ENCODE data around the gene NOTCH1. TPM values are rescaled to one million over a fixed set of nuclear protein-coding genes. Genes with fewer than 3 reads are reported as not detected.

Gene NOTCH1
- total RNA-seq, 4 donors from 2014 or later: 19.6 to 35.4 (median 23.2) TPM

DNA sequence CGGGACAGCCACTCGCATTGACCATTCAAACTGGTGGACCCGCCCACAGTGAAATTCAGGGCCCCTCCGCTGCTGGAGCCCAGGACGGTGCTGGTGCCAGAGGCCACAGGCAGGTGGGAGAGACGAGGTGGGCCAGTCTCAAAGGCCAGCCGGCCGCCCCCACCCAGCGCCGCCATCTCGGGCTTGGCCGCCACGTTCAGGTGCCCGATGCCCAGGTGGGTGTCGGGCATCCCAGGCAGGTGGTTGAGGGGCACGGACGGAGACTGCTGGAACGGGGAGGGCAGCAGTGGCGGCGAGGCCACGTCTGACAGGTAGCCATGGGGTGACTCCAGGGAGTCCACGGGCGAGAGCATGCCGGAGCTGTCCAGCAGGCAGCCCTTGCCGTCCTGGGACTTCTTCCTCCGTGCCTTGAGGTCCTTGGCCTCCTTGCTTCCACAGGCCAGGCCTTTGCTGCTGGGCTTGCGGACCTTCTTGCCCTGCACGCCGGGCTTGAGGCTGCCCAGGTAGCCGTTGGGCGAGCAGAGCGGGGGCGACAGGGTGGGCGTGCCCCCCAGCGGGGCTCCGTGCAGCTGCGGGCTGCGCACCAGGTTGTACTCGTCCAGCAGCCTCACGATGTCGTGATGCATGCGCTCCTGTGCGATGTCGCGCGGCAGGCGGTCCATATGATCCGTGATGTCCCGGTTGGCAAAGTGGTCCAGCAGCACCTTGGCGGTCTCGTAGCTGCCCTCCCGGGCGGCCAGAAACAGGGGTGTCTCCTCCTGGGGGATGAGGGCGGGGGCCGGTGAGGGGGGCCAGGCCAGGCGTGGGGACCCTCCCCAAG is 48.8 kb downstream of the NOTCH1 start:
- intact Hi-C loops (cut with DNase I): no loop called here
- Histone ChIP-seq H3K27me3 (no peaks in the 10 kb centered on the region), H3K36me3 (peaks cover 45% of the 10 kb centered on the region in 2 donors), H3K27ac (no peak overlapping the region), H3K9me3 (no peaks in the 10 kb centered on the region), H3K4me3 (replicated peaks in 1 of 3) (no peak overlapping the region), H3K4me1 (no peaks in the 10 kb centered on the region)
- no peak for DNase-seq
- WGBS, 2 donors: 89 to 90% methylated on average over 13 to 39 of the region's 56 CpGs
- no peak for TF ChIP-seq POLR2A (IDR thresholded peaks at IDR 0.05)
- TF ChIP-seq, protein P1, sequence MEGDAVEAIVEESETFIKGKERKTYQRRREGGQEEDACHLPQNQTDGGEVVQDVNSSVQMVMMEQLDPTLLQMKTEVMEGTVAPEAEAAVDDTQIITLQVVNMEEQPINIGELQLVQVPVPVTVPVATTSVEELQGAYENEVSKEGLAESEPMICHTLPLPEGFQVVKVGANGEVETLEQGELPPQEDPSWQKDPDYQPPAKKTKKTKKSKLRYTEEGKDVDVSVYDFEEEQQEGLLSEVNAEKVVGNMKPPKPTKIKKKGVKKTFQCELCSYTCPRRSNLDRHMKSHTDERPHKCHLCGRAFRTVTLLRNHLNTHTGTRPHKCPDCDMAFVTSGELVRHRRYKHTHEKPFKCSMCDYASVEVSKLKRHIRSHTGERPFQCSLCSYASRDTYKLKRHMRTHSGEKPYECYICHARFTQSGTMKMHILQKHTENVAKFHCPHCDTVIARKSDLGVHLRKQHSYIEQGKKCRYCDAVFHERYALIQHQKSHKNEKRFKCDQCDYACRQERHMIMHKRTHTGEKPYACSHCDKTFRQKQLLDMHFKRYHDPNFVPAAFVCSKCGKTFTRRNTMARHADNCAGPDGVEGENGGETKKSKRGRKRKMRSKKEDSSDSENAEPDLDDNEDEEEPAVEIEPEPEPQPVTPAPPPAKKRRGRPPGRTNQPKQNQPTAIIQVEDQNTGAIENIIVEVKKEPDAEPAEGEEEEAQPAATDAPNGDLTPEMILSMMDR (IDR thresholded peaks at IDR 0.05): no peak

- peaks cover 39% of the 10 kb centered on the region in 2 donors for H3K36me3 ChIP-seq
- no peak overlapping the region for H3K4me3 ChIP-seq (replicated peaks in 1 of 3)
- no peaks in the 10 kb centered on the region for H3K4me1 ChIP-seq
- no peak overlapping the region for H3K27ac ChIP-seq
- no peaks in the 10 kb centered on the region for H3K27me3 ChIP-seq
- no peak for TF ChIP-seq POLR2A (IDR thresholded peaks at IDR 0.05)
- TF ChIP-seq, protein P1 (IDR thresholded peaks at IDR 0.05): no peak
- 88 to 92% methylated on average over 10 to 12 of the region's 18 CpGs for WGBS, 2 donors
- no peak for DNase-seq
- intact Hi-C loops (cut with DNase I): no loop called here
- H3K9me3 ChIP-seq: no peaks in the 10 kb centered on the region
These were observed 49.7 kb downstream of the NOTCH1 start for GRCh38 chr9:136496181-136496580.

GRCh38 chr9:136495238-136495800 is 50.5 kb downstream of the NOTCH1 start:
- no peaks in the 10 kb centered on the region for H3K27me3 ChIP-seq
- H3K27ac ChIP-seq: no peak overlapping the region
- H3K4me3 ChIP-seq (replicated peaks in 1 of 3): no peak overlapping the region
- no peaks in the 10 kb centered on the region for H3K4me1 ChIP-seq
- no peak for TF ChIP-seq POLR2A (IDR thresholded peaks at IDR 0.05)
- TF ChIP-seq, protein P1 (IDR thresholded peaks at IDR 0.05): no peak
- 90% methylated on average over 17 of the region's 17 CpGs for WGBS, 2 donors
- intact Hi-C loops (cut with DNase I): no loop called here
- peaks cover 32% of the 10 kb centered on the region in 2 donors for H3K36me3 ChIP-seq
- DNase-seq: no peak
- no peaks in the 10 kb centered on the region for H3K9me3 ChIP-seq

DNA sequence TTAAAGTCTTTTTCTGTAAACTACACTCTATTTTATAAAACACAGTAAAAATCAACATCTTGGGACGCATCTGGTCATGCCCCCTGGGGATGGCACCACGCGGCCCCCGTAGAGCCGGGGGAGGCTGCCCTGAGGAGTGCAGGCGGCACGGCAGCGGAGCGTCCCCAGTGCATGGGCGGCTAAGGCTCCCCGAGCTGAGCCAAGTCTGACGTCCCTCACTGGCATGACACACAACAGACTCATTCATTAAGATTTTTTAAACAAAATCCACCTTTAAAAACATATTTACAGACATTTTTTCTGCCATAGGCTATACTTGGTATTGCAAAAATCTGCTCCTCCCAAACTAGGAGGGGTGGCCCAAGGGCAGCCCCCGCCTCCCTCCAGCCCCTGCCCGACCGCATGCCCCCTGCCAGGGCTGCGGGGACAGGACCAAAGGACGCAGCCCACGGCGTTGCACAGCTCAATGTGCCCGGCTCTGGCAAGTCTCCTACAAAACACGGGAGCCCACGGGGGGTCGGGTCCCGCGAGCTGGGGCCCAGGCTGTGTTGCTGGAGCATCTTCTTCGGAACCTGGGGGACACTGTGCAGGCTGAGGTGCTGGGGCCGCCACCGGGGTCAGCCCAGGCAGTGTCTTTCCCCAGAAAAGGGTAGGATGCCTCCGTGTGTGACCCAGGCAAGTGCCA is 51.2 kb downstream of the NOTCH1 start:
- H3K36me3 ChIP-seq: peaks cover 26% of the 10 kb centered on the region in 2 donors
- no peaks in the 10 kb centered on the region for H3K4me1 ChIP-seq
- no peaks in the 10 kb centered on the region for H3K9me3 ChIP-seq
- no peak for TF ChIP-seq POLR2A (IDR thresholded peaks at IDR 0.05)
- TF ChIP-seq, protein P1 (IDR thresholded peaks at IDR 0.05): no peak
- no peaks in the 10 kb centered on the region for H3K27me3 ChIP-seq
- no peak overlapping the region for H3K4me3 ChIP-seq (replicated peaks in 1 of 3)
- H3K27ac ChIP-seq: no peak overlapping the region
- intact Hi-C loops (cut with DNase I): no loop called here
- 80 to 92% methylated on average over 18 to 29 of the region's 29 CpGs for WGBS, 2 donors
- no peak for DNase-seq

Data from thyroid gland (tissue), 4 donors.